Measurements from ENCODE around the gene GNPDA1.

DNA sequence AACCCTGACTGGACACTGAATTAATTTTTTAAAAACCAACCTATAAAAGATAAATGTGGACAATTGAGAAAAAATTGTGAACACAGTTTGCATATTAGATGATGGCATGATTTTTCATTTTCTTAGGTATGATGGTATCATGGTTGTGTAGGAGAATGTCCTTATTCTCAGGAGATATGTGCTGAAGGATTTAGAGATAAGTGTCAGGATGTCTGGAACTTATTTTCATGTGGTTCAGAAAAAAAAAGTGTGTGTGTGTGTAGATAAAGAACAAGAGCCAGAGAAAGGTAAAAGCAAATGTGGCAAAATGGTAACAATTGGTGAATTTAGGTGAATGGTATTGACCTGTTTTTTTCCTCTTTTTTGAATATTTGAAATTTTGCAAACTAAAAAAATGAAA lies 4.0 kb downstream of the GNPDA1 start:
- no peak for TF ChIP-seq POLR2AphosphoS5 (IDR thresholded peaks at IDR 0.05; ENCODE audit: low read depth, low read length)
- no peak for TF ChIP-seq POLR2A (IDR thresholded peaks at IDR 0.05; ENCODE audit: low read depth, low read length)
